Epithelial cell of esophagus (primary cell): ENCODE data around the gene MRPL53.
A peak's percentile ranks its signal among the peaks of the same experiment; 100 is the strongest.

ENCODE experiments used
- DNase-seq: peaks from one replicate; pipeline ENCODE4 v3.0.0; 2010; ENCODE audit warnings: low read depth
- H3K4me3 ChIP-seq: 2 replicates; pipeline ENCODE4 v1.5.1; 2011; ENCODE audit warnings: mild to moderate bottlenecking, low read length, control low read depth
- TF ChIP-seq, protein P1 (sequence below): IDR thresholded peaks from 2 replicates; pipeline ENCODE4 v1.5.1; 2011; ENCODE audit warnings: low read depth, mild to moderate bottlenecking, low read length, control low read depth, inconsistent platforms; ENCODE audit not compliant: insufficient read depth; ENCODE audit errors: missing control alignments

The MRPL53 gene

DNA sequence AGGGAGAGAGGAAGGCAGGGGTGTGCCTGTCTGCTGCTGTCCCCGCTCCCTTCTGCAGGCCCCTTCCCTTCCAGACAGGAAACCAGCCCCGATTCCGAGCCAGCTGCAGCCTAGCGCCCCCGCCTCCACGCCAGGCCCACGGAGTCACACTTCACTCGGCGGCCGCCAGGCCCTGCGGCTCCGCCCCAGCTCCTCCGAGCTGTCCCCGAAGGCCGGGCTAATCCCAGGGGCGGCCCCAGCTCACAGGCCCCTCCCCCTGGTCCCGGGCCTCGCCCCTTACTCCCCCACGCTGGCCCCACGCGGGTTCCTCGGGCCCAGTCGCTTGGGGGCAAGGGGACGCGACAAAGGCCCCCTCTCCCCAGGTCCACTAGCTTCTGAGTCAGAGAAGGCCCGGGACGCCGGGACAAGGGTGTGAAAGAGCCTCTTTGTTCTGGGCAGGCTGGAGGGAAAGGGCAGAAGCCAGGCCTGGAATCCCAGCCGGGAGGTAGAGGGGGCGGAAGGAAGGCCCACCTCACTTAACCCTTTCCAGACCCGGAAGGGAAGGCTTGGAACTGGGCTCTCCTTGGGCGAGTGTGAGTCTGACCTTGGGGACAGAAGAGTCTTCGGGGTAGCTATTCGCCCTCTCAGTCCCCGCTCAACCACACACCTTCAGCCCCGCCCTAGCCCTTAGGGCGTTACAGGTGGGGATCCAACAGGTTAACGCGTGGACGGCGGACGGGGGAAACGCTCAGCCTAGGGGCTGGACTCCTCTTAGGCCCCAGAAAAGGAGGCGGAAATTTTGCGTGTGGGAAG, 31.9 kb downstream of the MRPL53 start:
- TF ChIP-seq, protein P1, sequence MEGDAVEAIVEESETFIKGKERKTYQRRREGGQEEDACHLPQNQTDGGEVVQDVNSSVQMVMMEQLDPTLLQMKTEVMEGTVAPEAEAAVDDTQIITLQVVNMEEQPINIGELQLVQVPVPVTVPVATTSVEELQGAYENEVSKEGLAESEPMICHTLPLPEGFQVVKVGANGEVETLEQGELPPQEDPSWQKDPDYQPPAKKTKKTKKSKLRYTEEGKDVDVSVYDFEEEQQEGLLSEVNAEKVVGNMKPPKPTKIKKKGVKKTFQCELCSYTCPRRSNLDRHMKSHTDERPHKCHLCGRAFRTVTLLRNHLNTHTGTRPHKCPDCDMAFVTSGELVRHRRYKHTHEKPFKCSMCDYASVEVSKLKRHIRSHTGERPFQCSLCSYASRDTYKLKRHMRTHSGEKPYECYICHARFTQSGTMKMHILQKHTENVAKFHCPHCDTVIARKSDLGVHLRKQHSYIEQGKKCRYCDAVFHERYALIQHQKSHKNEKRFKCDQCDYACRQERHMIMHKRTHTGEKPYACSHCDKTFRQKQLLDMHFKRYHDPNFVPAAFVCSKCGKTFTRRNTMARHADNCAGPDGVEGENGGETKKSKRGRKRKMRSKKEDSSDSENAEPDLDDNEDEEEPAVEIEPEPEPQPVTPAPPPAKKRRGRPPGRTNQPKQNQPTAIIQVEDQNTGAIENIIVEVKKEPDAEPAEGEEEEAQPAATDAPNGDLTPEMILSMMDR, result no peak
- H3K4me3 ChIP-seq, result peak overlapping the region; percentile 72
- DNase-seq, result peak; percentile 78

DNA sequence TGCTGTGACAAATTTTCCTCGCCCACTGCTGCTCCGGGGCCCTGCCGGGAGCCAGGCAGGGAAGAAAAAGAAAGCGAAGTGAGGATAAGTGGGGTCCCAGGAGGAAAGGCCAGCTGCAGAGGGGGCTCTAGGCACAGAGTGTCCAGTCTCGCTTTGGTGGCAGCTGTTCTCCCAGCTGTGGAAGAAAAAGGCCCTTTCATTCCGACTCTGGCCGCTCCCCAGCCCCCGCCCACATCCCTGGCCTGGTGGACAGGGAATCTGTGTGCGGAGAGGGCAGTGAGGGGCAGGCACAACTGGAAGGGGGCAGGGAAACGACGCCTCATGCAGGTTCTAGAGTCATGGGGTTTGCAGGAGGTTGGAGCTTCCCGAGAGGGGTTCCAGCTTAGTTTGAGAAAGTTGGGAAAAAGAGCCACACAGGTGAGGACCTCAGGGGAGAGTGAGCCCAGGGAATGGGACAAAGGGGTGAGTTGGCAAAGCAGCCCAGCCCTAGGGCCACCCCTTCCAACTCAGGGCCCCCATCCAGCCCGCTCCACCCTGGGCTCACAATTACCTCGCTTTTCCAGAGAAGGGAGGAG, 32.6 kb downstream of the MRPL53 start:
- peak overlapping the region; percentile 72 for H3K4me3 ChIP-seq
- TF ChIP-seq, protein P1, result no peak
- no peak for DNase-seq

DNA sequence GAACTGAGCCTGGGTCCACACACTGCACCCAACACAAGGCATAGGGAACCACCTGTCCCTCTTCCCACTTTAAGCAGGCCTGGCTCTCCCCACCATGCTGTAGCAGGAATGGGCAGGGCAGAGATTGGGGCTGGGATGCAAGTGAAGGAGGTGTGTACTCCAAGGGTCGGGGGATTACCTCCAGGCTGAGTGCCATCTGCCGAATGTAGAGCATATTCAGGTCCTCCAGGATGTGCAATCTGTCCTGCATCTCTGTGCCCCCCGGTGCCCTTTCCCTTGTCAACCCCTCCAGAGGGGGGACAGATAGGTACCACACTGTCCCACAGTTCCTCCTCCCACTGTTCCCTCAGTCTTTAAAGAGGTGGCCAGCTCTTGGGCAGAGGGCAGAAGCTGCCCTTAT, 33.1 kb downstream of the MRPL53 start:
- TF ChIP-seq, protein P1, result no peak
- peak overlapping the region; percentile 72 for H3K4me3 ChIP-seq
- DNase-seq, result no peak

DNA sequence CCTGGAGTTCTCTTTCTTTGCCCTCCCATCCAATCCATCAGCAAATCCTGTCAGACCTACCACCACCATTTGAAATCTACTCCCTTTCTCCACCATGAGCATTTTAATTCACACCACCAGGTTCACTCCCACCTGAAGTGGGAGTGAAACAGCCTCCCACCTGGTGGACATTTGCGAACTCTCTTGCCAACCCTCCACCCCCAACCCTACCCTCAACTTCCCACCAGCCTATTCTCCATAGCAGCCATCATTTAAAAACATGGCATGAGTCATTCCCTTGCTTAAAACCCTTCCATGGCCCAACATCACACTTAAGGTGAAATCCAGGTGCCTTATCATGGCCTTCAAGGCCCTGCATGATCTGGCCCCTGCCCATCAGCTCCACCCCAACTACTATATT, 34.2 kb downstream of the MRPL53 start:
- no peak for DNase-seq
- TF ChIP-seq, protein P1, result no peak
- no peak overlapping the region for H3K4me3 ChIP-seq

DNA sequence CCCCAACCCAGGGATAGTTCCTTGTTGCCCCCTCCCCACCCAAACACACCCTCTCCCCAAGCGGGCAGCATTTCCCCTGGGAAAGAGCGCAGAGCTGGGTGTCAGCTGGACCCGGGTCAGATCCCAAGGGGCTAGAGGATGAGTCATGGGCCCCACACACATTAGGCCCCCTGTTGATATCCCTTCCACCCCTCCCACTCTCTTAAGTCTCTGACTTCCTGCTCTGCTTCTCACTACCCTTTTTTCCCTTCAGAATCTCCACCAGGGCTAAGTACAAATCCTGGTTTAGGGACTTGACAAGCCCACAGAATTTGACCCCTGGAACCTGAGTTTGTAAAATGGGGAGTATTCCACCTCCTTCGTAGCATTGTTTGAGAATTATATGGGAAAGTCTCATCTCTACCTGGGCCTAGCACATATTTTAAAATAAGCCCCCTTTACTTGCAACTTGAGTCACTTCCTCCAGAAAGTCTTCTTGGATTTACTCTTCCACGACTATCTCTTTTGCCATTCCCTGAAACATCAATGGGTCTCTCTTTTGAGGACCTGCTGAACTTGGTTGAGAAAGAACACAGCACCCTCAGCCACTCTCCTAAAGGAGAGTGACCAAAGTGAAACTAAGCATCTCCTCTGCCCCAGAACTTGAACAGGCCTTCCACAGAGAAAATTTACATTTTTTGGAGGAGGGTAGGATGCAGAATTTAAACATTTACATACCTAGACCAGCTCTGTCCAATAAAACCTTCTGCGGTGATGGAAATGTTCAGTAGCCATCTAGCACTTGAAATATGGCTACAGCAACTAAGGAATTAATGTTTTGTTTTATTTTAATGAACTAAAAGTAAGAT, 35.4 kb downstream of the MRPL53 start:
- H3K4me3 ChIP-seq, result no peak overlapping the region
- TF ChIP-seq, protein P1, result no peak
- DNase-seq, result no peak

DNA sequence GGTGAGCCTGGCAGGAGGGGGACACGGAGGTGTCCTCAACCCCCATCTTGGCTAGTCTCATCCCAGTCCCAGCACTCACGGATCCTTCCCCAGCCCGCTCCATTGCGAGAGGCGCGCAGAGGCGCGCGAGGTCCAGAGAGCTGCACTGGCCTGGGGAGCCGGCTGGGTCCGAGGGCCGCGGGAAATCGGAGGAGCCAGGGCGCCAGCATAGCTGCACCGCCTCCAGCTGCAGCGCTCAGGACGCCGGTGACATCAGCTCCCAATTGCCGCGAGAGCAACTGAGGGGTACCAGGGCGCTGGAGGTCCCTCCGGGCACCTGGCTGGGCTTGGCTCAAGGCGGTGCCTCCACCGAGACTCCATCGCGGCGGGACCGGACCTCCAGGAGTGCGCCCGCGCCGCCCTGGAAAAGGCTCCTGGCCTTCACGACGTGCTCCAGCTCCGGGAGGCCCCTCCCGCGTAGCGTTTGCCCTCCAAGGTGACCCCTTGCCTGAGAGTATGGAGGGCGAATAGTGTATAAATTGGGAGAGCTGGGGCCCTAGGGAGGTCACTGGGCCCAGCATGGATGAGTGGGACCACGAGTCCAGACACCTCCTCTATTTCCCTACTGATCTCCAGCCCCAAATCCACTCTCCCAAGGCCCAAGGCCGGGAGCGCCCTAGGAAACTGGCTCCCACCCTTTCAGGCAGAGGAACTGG, 36.2 kb downstream of the MRPL53 start:
- H3K4me3 ChIP-seq, result no peak overlapping the region
- TF ChIP-seq, protein P1, result no peak
- no peak for DNase-seq
